Endometrial microvascular endothelial cells (primary cell): ENCODE data around the gene PITRM1. TPM values are rescaled to one million over a fixed set of nuclear protein-coding genes. Genes with fewer than 3 reads are reported as not detected.
"Not testable (repeated sequence)": the region's sequence is repeated elsewhere in the genome, so short reads cannot be mapped to it uniquely, and the experiment has no call there.

Experiments used
- in situ Hi-C: cut with HindIII; loops from 2 replicates; pipeline ENCODE4 v1.10.0; 2017; ENCODE audit warnings: low sequenced_read_pairs, low pct_unique_long_range_greater_than_20kb; ENCODE audit errors: inconsistent ontology term
- total RNA-seq: library from RNA; depleted of rRNA; stranded (reverse); fragments of >200 nt; gene quantifications from one replicate; pipeline ENCODE4 v1.2.3, GENCODE V29; 2015; ENCODE audit errors: inconsistent ontology term

Gene PITRM1
- total RNA-seq, 1 donor from 2014 or later, result 173 TPM

DNA sequence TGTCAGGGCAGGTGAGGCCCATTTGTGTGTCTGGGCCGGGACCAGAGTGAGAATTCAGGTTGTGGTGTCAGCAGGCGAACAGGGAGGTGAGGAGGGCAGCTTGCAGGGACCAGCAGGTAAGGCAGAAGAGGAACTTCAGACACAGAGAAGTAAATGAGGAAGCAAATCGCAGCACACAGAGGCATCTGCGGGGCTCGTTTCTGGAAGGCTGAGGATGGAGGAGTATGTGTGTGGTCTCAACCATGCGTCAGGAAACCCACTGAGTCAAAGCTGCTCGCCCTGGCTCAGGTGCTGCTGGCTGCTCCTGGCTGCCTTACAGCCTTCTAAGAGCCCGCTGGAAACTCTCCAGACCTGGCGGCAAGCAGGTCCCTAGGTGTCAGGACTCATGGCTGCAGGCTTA lies 26.9 kb upstream of the PITRM1 start:
- in situ Hi-C loops, result no loop called here

DNA sequence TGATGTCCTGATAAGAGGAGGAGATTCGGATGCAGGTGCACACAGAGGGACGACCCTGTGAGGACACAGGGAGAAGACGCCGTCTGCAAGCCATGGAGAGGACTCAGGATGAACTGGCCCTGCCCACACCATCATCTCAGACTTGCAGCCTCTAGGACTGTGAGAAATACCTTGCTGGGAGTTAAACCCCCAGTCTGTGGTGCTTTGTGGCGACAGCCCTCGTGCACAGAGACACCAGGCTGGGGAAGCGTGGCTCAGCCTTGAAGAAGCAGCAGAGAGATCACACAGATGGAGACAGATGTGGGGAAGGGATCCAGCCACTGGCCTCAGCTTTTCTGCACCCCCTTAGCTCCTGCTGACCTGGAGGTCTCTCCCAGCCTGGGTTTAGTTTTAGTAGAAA lies 26.3 kb upstream of the PITRM1 start:
- in situ Hi-C loops, result no loop called here

DNA sequence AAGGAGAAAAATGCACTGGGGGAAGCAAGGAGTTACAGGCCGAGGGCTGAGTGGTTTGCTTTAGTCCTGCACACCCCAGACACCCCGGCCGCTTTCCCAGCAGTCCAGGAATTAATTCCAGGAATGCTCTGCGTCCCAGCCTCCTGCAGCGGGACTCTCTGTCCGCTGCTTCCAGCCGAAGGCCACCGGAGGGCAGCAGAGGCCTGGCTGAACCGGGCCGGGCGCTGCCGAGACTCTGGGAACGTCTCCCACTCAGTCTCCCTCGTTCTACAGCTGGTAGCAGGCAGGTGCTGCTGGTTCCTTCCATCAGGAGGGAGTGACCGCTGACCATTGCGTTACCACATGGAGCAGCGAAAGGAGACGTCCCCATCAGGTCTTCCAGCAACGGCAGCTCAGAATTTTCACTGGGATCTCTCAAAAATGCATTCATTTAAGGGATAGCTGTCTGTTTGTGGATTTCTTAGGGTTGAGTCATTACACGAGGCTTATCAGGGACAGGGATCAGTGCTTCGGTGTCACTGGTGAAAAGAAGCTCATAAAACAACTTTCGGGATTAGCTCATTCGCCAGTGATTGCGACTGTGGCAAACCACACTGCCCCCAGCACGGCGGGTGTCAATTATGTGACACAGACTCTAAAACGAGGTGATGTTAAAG lies 24.9 kb upstream of the PITRM1 start:
- in situ Hi-C loops, result no loop called here

DNA sequence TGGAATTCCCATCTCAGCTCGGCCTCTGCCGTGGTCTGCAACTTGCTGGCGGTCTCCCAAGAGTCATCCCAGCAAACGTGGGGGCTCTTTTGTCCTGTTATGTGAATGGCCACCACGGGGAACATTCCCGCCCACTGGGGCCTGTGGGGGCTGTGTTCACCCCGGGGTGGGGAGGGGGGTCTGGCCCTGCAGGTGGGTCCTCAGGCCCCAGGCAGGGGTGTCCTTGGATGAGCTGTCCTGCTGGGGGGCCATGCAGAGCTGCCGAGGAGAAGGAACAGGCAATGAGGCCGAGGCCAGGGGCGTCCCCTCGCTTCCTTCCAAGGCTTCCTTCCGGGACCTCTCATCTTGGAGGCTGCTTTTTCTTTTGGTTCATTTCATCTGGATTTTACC lies 24.4 kb upstream of the PITRM1 start:
- in situ Hi-C loops, result no loop called here

DNA sequence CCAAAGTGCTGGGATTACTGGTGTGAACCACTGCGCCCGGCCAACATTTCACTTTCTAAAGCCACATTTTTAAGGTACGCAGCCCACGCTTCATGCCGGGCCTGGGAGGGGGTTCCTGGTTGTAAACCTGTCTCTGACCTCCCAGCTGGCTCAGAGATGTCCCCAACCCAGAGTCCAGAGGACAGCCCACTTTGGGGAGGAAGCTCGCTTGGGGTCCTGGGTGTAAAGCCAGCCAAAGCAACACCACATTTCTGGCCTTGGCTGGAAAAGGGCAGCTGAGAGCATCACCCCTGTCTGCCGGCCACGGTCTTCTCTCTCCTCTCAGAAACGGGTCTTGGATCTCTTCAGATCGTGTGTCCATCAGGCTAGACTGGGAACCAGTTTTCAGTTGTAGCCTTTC lies 23.9 kb upstream of the PITRM1 start:
- in situ Hi-C loops, result no loop called here

DNA sequence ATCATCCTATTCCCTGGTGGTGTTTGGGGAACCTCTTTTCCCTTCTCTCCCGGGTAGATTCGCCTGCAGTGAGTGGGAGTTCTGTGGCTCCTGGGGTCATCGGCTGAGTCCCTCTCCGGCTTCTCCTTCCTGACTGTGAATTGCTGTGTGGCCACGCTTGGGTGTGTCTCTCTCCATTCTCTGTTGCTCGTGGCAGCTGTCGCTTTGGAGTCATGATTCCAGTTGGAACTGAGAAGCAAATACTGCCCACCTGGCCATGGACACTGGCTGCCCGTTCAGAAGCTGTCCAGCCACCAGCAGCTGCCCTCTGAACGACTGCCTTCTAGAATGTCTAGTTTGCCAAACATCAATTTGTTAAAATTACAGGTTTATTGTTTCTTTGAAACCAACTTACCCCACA lies 23.1 kb upstream of the PITRM1 start:
- in situ Hi-C loops, result no loop called here

DNA sequence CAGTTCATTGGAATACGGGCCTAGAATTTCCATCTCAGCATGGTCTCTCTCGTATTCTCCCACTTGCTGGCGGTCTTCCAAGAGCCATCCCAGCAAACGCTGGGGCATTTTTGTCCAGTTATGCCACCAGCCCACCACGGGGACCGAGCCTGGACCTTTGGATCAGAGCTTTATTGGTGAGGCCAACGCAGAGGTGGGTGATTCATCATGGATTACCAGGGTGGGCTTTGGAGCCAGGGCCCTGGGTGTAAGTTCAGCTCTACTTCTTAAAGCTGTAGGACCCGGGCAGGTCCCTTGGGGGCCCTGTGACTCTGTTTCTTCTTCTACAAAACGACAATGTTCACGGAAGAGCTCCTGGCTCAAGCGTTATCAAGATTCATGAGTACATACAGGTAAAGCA lies 22.7 kb upstream of the PITRM1 start:
- in situ Hi-C loops, result no loop called here

DNA sequence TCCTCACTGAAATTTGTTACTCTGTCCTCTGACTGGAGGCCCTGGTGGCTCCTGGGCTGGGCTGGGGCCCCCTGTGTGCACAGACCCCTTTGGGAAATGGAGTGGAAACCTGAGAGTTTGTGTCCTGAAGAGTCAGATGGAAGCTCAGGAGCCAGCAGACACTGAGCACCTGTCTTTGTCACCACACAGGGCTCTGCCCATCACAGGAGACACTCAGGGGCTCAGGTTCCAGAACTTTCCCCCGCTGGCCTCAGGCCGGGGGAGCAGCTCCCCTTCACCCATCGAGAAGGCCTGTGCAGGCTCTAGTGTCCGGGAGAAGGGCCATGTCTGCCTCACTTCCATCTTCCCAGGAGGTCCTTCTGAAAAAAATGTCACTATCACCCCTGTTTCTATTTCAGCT lies 22.3 kb upstream of the PITRM1 start:
- in situ Hi-C loops, result no loop called here

DNA sequence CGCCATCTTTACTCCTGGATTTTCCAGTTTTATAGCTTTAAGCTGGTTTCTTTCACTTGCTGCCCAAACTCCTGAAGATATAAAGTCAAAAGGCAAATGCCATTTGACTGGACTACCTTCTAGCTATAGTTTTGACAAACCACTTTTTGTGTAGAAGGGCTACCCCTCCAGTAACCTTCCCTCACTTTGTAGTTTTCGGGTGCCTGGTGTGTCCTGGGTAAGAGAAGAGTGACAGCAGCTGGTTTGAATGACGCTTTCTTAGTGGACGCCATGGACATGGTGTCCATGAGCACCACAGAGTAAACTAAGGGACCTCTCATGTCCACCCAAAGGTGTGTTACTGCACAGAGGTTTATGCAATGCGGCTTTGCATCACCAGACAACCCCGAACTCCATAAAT lies 21.2 kb upstream of the PITRM1 start:
- in situ Hi-C loops, result no loop called here

DNA sequence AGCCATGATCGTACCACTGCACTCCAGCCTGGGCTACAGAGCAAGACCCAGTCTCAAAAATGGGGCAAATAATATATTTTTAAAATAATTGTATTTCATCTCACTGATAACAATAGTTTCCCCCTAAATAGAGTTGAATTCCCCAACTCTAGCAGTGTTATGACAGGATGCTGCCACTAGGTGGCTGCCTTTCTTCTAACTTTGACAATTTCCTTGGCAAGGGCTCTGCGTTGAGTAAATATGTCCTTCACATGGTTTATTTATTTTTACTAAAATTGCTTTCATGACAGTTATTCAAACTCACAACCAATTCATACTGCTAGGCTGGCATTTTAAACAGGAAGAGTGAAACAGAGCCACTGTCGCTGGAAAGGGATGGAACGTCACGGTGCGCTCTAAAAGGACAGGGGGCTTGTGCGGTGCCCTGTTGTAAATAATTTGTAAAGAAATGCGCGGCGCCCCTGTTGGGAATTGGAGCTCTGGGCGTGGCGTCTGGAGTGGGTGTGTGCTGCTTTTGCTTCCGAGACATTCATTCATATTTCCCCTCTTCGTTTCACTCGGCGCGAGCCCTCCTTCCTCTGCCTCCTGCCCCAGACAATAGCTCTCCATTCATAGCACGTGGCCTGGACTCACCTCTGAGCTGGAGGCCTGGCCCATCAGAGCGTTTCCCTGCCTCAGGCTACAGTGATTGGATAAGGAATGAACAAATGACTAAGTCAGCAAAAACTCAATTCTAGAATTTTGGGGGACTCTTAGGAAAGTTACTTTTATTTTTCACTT lies 20.5 kb upstream of the PITRM1 start:
- in situ Hi-C loops, result no loop called here

DNA sequence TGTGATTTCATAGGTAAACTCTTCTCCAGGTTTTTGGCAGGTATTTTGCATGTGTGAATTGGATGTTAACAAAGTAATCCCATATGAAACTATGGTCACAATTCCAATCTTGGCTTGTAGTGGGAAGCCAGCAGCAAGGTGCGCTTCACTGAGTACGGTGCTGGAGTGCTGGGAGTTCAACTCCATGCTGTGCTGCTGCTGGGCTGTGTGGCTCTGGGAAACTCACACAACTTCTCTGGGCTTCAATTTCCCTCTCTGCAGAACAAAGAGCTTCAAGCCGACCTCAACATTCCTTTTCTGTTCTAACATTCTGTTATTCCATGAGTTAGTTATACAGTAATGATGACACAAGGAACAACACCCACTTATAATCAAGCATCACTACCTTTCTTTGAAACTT lies 18.2 kb upstream of the PITRM1 start:
- in situ Hi-C loops, result no loop called here

DNA sequence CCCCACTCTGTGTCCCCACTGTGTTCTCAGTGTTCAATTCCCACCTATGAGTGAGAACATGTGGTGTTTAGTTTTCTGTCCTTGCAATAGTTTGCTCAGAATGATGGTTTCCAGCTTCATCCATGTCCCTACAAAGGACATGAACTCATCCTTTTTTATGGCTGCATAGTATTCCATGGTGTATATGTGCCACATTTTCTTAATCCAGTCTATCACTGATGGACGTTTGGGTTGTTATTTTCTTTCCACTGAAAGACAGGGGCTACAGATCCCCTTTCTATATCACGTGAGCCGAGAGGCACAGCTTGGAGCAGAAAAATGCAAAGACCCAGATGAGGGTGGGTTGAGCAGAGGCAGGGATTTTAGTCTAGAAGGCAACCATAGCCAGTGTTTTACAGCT lies 14.6 kb upstream of the PITRM1 start:
- in situ Hi-C loops, result not testable (repeated sequence)

DNA sequence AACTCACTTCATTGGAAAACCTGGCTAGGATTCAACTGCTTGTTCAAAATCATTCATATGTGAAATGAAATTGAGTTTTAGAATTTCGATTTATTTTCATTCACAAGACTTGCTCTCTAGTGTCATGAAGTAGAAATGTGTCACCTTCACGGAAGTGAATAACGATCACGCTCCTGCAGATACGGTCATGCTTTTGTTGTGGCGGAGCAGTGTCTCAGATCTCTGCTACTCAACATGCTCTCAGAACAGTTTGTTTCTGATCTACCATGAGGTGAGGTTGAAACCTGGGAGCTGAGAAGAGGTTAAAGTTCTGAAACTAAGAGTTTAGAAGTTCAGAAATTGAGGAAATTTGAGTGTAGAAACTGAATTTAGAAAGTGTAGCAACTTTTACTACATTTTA lies 13.8 kb upstream of the PITRM1 start:
- in situ Hi-C loops, result no loop called here

DNA sequence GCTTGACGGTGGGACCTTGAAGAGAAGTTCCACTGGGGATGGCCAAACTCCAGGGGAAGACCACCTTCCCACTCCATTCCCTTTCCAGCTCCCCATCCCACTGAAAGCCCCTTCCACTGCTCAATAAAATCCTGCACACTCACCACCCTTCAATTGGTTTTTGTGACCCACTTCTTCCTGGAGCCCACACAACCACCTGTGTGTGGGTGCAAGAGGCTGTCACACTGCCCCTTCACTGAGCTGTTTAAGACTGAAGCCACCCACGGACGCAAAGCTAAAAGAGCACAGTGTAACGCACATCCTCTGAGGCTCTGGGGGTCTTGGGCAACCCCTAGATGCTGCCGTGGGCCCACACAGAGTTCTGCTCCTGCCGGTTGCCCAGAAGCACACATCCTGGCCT lies 12.8 kb upstream of the PITRM1 start:
- in situ Hi-C loops, result no loop called here

DNA sequence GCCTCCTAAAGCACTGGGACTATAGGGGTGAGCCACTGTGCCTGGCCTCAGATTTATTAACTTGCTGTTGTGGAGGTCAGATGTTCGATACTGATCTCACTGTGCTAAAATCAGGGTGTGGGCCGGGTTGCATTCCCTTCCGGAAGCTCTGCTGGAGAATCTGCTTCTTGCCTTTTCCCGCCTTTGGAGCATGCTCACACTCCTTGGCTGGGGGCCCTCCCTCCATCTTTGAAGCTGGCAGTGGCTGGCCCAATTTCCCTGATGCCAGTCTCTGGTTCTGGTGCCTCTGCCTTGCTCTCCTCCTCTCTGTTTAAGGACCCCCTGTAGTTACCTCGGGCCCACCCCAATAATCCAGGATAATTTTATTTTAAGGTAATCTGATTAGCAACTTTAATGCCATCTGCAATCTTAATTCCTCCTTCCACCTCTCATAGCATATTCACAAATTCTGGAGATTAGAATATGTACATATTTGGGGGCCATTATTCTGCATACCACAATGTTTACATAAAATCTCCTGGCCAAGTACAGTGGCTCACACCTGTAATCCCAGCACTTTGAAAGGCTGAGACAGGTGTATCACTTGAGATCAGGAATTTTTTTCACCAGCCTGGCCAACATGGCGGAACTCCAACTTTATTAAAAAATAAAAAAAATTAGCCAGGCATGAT lies 7.9 kb upstream of the PITRM1 start:
- in situ Hi-C loops, result no loop called here

DNA sequence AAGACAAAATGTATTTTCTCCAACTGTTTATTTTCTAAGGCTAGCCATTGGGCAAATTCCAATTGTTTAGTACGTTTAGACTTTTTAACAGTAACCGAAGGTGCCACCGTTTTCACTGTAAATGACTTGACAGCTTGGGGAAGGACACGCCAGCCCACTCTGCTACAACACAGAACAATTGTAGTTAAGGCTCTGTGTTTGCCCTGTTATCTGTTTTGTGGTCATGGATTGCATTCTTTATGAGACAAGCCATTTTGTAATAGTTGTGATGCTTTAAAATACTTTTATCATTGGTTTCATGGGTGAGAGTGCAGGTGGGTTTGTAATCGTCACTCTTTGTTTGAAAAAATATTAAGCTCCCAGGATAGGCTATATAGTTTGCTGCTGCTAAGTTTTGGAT lies 6.6 kb upstream of the PITRM1 start:
- in situ Hi-C loops, result no loop called here

DNA sequence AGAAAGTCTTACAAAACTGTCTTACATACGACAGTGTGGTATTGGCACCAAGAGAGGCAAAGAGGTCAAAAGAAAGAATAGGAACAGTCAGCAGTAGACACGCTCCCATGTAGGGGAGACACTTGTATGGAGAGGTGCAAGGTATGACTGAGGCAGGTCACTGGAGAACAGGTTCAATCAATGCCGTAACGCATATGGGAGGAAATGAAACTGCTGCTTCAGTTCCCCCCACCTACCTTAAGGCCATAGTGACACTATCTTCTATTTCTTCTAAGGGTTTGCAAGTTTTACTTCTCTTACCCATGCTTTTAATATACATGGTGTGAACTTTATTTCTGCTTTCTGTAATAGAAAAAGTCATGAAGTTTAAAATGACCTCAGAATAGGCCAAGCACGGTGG lies 5.5 kb upstream of the PITRM1 start:
- in situ Hi-C loops, result no loop called here

DNA sequence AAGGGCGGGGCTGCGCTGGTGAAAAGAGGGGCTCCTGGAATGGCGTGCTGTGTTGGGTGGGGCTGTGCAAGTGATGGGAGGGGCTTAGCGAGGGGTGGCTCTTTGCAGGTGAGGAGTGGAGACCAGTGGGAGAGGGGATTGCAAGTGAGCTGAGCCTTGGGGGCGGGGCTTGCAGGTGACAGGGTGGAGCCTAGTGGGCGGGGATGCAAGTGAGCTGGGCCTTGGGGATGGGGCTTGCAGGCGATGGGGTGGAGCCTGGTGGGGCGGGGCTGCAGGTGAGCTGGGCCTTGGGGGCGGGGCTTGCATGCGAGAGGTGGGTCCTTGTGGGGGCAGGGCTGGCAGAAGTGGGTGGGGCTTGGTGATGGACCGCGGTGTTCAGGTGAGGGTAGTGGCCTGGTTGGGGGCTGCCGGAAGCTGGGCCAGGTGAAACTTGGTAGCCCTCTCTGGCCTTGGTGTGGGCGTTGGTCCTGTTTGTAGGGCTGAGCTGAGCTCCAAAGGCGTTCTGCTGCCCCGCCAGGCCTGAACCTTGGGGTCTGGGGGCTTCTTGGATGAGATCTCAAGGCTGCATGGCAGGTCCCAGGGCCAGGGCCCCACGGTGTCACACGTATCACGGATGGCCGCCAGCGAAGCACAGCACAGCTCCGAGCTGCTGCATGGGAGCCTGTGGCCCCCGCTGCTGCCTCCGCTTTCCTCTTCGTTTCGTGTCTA lies 743 bp upstream of the PITRM1 start:
- in situ Hi-C loops, result no loop called here

DNA sequence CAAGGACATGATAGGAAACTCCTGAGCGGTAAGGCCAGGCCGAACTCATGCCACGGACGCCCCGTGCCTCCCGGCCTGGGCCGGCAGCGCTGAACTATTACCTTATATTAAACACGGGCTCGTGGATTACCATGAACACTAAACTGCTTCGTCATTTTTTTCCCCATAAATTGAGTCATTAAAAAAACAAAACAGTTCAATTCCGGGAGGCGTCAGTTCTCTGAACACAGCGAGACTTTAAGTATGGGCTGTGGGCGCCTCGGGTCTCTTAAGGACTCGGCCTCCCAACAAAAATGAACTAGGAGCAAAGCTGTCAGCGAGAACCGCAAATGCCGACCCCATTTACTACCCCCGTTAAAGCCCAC lies 519 bp downstream of the PITRM1 start:
- in situ Hi-C loops, result no loop called here

DNA sequence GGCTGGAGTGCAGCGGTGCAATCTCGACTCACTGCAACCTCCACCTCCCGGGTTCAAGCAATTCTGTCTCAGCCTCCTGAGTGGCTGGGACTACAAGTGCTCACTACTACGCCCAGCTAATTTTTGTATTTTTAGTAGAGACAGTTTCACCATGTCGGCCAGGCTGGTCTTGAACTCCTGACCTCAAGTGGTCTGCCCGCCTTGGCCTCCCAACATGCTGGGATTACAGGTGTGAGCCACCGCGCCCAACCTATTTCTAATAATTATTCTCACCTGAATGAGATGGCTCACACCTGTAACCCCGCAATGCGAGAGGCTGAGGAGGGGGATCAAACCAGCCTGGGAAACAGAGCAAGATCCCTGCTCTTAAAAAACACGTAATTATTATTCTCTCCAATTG lies 1.1 kb downstream of the PITRM1 start:
- in situ Hi-C loops, result not testable (repeated sequence)
